GM12875 (cell line): ENCODE data around the gene GPATCH3.

Experiments
- H3K4me3 ChIP-seq: one replicate; pipeline ENCODE4 v1.5.1; 2011; ENCODE audit warnings: low read depth, low read length, control low read depth
- TF ChIP-seq, protein P1 (sequence below): IDR thresholded peaks from 2 replicates; pipeline ENCODE4 v1.5.1; 2011; ENCODE audit warnings: low read depth, mild to moderate bottlenecking, control low read depth, inconsistent platforms, low read length, moderate library complexity, borderline replicate concordance; ENCODE audit not compliant: insufficient read depth

The GPATCH3 gene

GRCh38 chr1:26856604-26857469 lies 43.4 kb downstream of the GPATCH3 start:
- TF ChIP-seq, protein P1, sequence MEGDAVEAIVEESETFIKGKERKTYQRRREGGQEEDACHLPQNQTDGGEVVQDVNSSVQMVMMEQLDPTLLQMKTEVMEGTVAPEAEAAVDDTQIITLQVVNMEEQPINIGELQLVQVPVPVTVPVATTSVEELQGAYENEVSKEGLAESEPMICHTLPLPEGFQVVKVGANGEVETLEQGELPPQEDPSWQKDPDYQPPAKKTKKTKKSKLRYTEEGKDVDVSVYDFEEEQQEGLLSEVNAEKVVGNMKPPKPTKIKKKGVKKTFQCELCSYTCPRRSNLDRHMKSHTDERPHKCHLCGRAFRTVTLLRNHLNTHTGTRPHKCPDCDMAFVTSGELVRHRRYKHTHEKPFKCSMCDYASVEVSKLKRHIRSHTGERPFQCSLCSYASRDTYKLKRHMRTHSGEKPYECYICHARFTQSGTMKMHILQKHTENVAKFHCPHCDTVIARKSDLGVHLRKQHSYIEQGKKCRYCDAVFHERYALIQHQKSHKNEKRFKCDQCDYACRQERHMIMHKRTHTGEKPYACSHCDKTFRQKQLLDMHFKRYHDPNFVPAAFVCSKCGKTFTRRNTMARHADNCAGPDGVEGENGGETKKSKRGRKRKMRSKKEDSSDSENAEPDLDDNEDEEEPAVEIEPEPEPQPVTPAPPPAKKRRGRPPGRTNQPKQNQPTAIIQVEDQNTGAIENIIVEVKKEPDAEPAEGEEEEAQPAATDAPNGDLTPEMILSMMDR = no peak

DNA sequence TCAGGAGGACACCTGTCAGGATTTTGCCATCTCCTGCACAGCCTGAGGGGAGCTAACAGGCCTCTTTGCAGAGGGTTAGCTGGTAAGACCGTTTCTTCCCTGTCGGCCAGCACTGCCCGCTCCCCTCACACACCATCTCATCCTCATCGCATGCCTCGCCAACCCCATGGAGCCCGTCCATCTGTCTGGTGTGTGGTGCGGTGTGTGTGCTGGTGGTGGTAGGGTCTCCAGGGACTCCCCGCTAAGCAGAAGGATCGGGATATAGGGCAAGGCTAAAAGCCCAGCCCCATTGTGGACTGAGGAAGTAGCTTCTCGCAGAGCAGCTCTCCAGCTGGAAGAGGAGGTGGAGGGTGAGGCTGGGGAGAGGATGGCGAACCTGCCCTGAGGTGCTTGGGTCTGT lies 44.1 kb downstream of the GPATCH3 start:
- TF ChIP-seq, protein P1 = no peak
- no peak overlapping the region for H3K4me3 ChIP-seq

More at GRCh38 chr1:26856604-26857469, 43.4 kb downstream of the GPATCH3 start:
- no peak overlapping the region for H3K4me3 ChIP-seq

DNA sequence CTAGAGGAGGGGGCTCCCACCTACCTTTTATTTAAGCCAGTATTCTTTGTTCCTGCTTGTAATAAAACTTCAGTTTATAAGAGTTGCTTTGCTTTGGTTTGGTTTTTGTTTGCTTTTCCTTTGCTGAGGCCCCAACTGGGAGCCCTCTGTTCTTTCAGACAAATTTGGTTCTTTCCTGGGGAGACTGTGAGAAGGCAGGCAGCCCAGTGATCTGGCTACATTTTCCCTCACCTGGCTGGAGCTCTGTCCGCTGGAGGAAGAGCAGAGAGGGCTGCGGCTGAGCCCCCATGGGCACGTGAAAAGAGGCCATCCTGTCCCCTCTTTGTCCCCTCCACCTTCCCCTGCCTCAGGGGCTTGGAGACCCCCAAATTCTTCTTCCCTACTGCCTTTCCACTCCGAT lies 44.6 kb downstream of the GPATCH3 start:
- TF ChIP-seq, protein P1 = no peak

GRCh38 chr1:26854906-26855305 lies 45.4 kb downstream of the GPATCH3 start:
- TF ChIP-seq, protein P1 = no peak
- no peak overlapping the region for H3K4me3 ChIP-seq

More for the DNA sequence above, 44.6 kb downstream of the GPATCH3 start:
- H3K4me3 ChIP-seq = no peak overlapping the region

DNA sequence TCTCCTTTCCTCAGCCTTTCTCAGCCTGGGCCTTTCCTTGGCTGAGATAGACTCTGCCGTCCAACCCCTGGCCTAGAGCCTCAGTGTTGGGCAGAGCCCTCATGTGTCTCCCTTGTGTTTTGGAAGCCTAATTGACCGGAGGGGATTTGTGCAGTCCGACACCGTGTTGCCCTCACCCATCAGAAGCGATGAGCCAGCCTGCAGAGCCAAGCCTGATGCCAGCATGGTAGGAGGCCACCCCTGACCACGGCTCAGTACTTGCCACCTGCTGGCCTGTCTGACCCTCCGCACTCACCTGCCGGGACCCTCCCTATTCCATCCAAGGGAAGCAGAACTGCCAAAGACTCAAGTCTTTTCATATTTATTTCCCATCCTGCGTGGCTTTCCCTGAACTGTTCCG lies 46.7 kb downstream of the GPATCH3 start:
- no peak overlapping the region for H3K4me3 ChIP-seq
- TF ChIP-seq, protein P1 = no peak

DNA sequence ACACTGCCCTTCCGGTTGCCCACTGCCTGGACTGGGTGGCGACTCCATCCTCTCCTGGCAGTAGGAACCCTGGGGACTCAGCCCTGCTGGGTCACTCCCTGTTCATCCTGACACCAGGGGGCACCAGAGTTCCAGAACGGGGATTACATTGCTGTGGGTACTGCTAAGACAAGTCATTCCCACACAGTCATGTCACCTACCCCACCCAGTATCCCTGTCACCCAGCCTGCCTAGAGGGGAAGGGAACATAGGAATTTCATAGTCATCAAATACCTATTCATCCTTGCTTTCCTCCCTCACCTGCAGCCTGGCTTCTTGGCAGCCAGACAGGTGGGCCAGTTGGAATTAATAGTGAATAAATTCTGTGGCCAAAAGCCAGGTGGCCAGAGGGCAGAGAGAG lies 47.1 kb downstream of the GPATCH3 start:
- H3K4me3 ChIP-seq = no peak overlapping the region
- TF ChIP-seq, protein P1 = peak; percentile 85

- TF ChIP-seq, protein P1 = no peak
- no peak overlapping the region for H3K4me3 ChIP-seq
Observed at GRCh38 chr1:26852701-26853100, 47.6 kb downstream of the GPATCH3 start.
